GM18858 (cell line): ENCODE results near the gene JPT2.
"Not testable (repeated sequence)": the region's sequence is repeated elsewhere in the genome, so short reads cannot be mapped to it uniquely, and the experiment has no call there.

Source experiments
- ATAC-seq: cut with Tn5 transposase; IDR thresholded peaks from one replicate; pipeline ENCODE4 v1.9.1; 2021; ENCODE audit not compliant: unreplicated experiment

Gene JPT2

DNA sequence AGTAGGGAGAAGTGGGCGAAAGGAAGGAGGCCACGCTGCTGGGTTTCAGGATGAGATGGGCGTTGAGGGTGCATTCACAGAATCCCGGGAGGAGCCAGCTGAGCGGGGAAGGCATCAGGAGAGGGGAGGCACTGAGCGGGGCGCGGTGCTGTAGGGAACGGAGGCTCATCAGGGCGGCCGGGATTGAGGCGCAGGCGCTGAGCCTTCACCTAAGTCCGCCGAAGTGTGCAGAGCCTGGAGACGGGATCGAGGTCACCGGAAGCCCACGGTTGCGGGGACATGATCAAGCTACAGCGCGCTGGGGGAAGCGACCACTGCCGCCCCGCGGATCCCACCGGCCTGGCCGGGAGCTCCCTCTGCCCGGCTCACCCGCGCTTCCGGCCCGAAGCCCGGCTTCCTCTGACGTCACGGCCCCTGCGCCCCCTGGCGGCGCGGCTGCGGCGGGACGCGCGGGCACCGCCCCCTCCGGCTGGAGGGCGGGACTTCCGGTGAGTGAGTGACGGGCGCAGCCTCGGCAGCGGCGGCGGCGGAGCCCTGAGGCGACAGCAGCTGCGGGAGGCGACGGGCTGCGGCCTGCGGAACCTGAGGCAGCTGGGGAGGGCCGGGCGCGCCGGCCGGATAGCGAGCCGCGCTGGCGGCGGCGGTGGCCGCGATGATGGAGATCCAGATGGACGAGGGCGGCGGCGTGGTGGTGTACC, 27.8 kb downstream of the JPT2 start, which contains the start of gene MAPK8IP3:
MAPK8IP3 (plus strand) TSS at position 508 of the 698 bp plus-strand sequence; CDS start at position 653, 145 bp downstream.
- ATAC-seq, result peak; percentile 71

DNA sequence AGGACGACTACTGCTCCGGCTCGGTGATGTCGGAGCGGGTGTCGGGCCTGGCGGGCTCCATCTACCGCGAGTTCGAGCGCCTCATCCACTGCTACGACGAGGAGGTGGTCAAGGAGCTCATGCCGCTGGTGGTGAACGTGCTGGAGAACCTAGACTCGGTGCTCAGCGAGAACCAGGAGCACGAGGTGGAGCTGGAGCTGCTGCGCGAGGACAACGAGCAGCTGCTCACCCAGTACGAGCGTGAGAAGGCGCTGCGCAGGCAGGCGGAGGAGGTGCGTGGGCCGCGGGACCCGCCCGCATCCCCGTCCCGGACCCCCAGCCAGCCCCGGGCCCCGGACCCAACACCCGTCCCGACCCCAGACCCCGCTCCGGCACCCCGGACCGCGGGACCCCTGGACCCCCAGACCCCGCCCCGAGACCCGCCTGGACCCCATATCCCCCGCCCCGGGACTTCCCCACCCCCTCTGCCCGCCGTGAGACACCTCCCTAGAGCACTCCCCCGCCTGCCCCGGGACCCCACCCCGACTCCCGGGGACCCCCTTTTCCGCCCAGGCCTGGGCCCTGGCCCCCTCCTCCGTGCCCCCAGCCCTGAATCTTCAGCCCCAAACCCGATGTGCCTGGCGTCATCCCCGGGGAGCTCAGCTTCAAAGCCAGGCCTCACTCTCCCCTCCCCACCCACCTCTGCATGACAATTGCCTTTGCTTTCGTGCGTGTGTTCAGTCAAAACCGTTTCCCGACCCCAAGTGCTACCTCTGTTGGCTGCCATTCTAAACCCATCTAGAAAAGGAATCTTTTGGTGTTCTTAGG, 28.5 kb downstream of the JPT2 start:
- ATAC-seq, result no peak

DNA sequence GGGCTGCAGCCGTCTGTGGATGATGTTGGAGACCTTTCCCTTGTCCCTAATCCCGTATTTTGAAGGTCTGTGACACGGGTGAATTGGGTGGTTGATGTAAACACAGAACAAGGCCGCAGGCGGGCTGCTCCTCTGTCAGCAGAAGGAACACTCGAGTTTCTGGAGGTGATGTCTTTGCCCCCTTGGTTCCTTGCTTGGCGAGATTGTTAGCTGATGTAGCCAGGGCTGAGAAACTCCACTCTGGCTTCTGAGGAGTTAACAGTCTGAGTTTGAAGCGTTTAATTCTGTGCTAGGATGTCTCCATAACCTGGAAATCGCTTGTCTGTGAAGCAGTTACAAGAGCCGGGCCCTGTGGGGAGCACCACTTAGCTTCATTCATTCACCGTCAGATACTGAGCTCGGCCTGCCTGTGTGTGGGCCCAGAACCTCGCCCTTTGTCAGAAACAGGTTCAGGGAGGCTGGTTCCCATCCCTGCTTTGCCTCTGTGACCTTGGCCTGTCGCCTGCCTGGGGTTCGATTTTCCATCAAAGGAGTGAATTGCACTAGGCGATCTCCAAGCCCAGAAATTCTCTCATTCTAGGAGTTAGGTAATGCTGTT, 29.2 kb downstream of the JPT2 start:
- ATAC-seq, result no peak

DNA sequence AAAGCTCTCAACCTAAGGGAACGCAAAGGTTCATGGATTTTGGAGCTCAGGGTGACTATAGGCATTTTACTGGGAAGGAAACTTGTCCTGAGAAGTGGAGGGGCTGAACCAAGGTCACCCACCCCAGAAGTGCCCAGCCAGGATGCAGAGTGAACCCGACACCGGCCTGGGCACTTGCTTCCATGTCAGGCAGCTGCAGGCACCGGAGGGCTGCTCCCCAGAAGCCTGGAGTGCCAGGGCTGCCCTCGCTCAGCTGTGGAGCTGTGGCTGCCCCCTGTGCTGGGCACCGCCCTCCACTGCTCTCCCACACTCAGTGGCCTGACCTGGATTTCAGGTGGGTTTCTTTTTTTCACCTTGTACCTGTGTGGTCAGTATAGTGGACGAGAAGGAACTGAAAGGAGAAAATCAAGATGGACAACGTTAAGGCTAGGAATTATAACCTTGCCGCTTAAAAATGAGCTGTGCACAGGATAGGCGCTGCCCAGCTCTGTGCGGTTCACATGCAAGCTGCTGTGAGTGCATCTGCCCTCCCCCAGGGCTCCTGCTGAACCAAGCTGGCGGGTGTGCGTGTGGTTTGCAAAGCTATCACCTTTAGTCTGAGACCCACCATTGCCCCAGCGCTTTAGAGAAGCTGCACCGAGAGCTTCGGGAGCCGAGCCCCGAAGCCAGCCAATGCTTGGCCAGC, 30.1 kb downstream of the JPT2 start:
- ATAC-seq, result no peak

DNA sequence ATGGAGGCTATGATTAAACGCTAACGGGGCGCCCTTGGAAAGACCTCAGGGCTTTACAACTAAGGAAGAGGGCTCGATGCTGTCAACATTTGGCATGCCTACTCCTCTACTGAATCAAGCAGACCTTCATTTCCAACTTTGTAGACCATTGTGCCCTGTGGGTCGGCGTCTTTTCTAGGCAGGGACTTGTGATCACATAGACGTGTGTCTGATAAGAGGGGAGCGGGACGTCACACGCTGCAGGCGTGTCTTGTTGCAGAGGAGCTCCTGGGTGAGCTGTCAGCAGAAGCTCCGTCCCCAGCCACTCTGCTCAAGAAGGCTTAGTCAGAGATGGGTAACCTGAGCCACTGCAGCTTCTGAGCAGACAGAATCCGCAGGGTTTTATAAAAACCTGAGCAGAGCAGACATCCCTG, 30.7 kb downstream of the JPT2 start:
- ATAC-seq, result no peak

DNA sequence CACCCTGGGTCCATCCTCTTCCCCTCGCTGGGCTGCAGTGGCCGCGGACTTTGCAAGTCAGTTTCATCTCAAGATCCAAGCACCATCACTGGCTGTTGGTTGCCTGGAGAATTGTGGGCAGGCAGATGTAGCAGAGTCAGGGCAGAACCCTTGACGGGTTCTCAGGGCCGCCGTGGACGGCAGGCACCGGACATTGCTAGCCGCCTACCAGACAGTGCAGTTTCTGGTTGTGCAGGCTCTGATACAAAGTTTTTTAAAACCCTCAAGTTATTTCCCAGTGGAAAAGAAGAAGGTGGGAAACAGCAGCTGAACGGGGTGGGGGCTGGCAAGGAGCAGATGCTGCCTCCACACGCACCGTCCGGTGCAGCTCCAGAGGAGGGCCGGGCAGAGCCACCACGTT, 31.3 kb downstream of the JPT2 start:
- no peak for ATAC-seq

DNA sequence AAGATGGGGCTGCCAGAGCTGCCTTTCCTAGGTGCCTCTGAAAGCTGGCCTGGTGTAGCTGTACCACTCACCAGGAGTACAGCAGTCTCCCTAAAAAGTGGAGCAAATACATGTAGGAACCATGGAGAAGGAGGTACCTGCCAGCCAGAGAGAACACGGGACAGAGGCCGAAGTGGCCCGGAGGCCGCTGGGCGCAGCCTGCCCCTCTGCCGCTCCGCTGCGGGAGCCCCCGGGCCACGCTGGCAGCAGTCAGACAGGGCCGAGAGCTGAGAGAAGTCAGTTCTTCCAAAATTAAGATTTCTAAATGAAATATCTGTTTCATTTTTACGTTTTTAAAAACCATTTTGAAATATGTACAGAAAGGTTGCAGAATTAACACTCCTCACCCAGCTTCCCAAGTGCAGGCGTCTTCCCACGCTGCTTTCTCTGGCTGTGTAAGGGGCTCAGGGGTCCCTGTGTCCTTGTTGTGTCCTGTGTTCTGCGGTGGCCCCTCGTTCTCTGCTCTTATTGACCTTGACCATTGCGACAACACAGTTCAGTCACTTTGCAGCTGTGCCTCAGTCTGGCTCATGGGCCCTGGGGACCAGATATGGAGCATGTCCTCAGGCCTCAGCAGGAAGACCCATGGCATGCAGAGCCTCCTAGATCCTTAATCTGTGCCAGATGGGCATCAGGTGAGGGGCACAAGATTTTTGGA, 32.9 kb downstream of the JPT2 start:
- no peak for ATAC-seq

DNA sequence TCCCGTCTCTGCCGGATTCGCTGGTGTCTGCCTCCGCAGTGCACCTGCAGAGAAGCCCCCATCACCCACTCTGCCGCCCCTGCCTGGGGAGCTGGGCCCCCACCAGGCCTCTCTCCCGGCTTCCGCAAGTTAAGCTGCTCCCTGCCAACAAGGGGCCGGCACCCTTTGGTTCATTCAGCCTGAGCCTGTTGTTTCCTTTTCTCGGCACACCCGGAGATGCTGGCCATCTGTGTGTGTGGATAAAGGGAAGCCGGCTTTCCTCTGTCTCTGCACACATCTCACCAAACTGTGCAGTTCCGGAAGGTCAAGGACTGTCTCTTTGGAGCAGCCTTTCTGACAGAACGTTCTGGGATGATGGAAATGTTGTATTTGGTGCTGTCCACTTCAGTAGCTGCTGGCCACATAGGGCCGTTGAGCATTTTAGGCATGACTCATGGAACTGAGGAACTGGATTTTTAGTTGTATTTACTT, 34.7 kb downstream of the JPT2 start:
- no peak for ATAC-seq

DNA sequence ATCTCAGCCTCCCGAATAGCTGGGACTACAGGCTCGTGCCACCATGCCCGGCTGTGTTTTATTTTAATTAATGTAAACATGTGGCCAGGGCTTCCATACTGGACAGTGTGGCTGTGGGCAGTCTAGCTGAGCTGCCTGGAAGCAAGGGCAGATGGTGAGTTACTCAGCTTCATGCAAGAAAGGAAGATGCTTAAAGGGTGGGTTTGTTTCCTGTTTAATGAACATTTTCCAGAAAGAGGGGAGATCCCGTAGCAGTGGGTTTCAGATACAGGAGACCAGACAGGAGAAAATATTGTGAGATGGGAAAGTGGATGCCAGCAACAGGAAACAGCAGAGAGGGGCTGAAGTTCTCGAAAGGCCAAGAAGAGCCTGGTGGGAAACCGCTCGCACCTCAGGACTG, 35.3 kb downstream of the JPT2 start:
- ATAC-seq, result no peak

DNA sequence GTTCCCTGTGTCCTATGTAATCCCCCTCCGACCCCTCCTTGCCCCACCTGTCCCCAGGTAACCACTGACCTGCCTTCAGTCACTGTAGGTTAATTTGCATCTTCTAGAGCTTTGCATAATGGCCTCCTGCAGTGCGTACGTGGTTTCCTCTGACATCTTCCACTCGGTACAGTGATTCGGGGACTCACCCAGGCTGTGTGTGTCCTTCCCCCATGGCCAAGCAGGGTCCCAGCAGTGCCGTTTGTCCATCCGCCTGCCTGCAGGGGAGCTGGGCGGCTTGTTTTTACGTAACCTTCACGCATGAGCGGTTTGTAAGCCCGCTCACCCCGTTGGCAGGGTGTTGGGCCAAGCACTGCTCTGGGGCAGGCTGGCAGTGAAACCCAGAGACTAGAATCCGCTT, 35.9 kb downstream of the JPT2 start:
- ATAC-seq, result no peak

DNA sequence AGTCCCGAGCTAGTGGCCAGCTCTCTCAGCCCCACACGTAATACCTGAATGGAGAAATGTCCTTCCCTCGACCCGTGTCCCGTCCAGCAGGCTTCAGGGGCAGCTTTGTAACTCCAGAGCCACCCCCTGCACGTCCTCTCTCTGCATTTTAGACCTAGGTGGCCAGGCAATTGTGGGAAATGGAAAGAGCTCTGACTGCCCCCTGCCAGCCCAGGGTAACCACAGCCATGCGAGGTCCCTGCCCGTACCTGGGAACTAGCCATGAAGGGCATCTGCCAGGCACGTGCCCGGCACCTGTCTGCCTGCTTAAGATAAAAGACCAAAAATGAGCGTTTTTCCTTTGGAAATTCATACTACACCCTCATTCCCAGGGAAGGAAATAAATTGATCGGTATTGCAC, 37.1 kb downstream of the JPT2 start:
- no peak for ATAC-seq

DNA sequence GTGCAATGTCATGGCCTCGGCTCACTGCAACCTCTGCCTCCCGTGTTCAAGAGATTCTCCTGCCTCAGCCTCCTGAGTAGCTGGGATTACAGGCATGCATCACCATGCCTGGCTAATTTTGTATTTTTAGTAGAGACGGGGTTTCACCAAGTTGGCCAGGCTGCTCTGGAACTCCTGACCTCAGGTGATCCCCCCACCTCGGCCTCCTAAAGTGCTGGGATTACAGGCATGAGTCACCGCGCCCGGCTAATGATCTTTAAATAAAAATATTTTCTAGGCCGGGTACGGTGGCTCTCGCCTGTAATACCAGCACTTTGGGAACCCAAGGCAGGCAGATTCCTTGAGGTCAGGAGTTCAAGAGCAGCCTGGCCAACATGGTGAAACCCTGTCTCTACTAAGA, 40.2 kb downstream of the JPT2 start:
- ATAC-seq, result not testable (repeated sequence)

DNA sequence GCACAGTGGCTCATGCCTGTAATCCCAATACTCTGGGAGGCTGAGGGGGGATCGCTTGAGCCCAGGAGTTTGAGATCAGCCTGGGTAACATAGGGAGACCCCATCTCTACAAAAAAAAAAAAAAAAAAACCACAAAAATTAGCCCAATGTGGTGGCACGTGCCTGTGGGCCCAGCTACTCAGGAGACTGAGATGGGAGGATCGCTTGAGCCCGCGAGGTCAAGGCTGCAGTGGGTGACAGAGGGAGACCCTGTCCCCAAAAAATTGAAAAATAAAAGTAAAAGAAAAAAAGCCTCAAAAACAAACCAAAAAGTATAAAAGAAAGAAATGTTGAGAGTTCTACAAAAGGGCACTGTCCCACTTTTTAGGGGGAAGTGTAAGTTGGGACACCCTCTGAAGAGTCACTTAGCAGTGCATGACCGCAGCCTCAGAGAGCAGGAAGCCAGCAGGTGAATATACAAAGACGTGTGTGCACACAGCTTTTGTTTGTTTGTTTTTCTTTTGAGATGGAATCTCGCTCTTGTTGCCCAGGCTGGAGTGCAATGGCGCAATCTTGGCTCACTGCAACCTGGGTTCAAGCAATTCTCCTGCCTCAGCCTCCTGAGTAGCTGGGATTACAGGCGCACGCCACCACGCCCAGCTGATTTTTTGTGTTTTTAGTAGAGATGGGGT, 41.6 kb downstream of the JPT2 start:
- ATAC-seq, result not testable (repeated sequence)

DNA sequence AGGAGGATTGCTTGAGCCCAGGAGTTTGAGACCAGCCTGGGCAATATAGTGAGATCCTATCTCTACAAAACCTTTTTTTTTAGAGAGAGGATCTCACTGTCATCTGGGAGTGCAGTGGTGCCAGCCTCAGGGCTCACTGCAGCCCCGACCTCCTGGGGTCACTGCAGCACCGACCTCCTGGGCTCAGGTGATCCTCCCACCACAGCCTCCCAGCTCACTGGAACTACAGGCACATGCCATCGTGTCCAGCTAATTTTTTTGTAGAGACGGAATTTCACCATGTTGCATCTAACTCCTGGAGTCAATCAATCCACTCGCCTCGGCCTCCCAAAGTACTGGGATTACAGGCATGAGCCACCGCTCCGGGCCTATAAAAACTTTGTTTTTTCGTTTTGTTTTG, 43.3 kb downstream of the JPT2 start:
- no peak for ATAC-seq

DNA sequence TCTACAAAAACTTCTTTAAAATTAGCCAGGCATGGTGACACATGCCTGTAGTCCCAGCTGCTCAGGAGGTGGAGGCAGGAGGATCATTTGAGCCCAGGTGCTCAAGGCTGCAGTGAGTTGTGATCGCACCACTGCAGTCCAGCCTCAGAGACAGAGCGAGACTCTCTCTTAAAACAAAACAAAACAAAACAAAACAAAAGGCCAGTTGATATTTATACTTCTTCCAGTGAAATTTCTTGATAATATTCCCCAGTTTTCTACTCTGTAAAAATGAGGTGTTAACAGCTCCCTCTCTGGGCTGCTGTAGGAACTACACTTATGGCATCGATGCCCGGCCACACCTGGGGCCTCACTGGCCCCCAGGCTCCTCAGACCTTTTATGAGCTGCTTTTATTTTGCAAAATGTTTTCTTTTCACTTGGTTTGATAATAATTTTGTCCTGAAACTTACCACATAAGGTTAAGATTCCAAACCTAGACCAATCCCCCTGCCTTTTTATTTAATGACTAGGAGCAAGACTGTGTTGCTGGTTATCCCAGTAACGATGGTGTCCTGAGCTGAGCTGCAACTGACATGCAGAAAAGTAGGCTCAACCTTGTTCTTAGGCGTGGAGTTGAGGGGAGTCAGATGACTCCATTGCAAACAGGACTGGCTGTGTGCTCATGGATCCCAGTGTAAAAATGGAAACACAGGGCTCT, 45.5 kb downstream of the JPT2 start:
- ATAC-seq, result no peak

DNA sequence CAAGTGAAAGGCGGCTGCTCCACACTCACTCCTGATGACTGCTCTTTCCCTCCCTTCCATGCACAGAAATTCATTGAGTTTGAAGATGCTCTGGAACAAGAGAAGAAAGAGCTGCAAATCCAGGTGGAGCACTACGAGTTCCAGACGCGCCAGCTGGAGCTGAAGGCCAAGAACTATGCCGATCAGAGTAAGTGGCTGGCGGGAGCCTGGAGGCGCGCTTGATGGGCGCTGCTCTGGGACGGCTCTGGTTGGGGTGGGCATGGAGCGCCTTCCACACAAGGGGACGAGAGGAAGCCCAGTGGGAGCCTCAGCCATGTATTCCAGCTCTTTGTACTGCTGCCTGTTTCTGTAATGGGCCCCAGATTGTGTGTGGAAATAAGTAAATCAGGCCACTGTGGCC, 46.4 kb downstream of the JPT2 start:
- ATAC-seq, result no peak

DNA sequence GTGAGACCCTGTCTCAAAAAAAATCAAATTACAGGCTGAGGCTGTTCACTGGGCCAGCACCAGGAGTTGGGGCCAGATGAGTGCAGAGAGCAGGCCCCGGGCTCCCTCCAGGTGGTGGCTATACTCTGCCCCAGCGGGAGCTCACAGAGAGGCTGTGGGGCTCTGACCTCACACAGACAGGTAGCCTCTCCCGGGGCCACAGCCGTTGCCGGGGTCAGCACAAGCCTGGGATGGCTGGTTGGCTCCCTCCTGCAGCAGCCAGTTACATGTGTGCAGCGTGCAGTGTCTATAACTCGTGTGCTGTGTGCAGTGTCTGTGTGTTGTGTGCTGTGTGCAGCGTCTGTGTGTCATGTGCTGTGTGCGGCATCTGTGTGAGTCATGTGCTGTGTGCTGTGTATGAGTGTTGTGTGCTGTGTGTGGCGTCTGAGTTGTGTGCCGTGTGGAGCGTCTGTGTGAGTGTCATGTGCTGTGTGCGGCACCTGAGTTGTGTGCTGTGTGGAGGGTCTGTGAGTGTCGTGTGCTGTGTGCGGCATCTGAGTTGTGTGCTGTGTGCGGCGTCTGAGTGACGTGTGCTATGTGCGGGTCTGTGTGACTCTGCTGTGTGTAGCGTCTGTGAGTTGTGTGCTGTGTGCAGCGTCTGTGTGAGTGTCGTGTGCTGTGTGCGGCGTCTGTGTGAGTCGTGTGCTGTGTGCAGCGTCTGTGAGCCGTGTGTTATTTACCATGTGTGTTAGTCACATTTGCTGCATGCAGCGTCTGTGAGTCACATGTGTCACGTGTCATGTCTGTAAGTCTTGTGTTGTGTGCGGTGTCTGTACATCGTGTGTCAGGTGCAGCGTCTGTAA, 48.8 kb downstream of the JPT2 start:
- ATAC-seq, result no peak
